Rectal smooth muscle tissue (tissue), 1 donor: ENCODE measurements around the gene CARD9.

ENCODE experiments used
- H3K27ac ChIP-seq: one replicate; pipeline ENCODE4 v1.7.0; 2013; ENCODE audit warnings: low read depth, low read length, inconsistent platforms
- H3K27me3 ChIP-seq: one replicate; pipeline ENCODE4 v1.7.0; 2013; ENCODE audit warnings: low read length; ENCODE audit not compliant: control insufficient read depth, insufficient read depth
- H3K36me3 ChIP-seq: one replicate; pipeline ENCODE4 v1.7.0; 2013; ENCODE audit warnings: low read length; ENCODE audit not compliant: control insufficient read depth, insufficient read depth
- H3K4me1 ChIP-seq: one replicate; pipeline ENCODE4 v1.7.0; 2013; ENCODE audit warnings: low read length; ENCODE audit not compliant: control insufficient read depth, insufficient read depth
- H3K4me3 ChIP-seq: one replicate; pipeline ENCODE4 v1.7.0; 2013; ENCODE audit warnings: low read length
- H3K9ac ChIP-seq: one replicate; pipeline ENCODE4 v1.7.0; 2013; ENCODE audit warnings: low read length

CARD9 gene

GRCh38 chr9:136387217-136387616 lies 13.7 kb upstream of the CARD9 start:
- Histone ChIP-seq H3K27me3 (no peaks in the 10 kb centered on the region), H3K4me3 (no peak overlapping the region), H3K36me3 (peaks cover 15% of the 10 kb centered on the region), H3K4me1 (no peaks in the 10 kb centered on the region), H3K9ac (no peak overlapping the region), H3K27ac (no peak overlapping the region)

DNA sequence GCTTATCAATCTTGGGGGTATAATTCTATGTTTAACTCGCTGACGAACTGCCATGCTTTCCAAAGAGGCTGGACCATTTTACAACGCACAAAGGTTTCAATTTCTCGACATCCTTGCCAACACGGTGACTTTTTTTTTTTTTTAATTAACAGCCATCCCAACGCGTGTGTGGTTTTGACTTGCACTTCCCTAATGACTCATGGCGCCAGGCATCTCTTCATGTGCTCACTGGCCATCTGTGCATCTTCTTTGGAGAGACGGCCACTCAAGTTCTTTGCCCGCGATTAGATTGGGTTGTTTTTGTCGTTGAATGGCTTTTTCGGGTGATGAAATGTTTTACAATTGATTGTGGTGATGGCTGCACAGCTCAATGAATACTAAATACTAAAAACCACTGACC lies 12.5 kb upstream of the CARD9 start:
- Histone ChIP-seq H3K4me1 (no peaks in the 10 kb centered on the region), H3K27ac (no peak overlapping the region), H3K4me3 (no peak overlapping the region), H3K9ac (no peak overlapping the region), H3K27me3 (no peaks in the 10 kb centered on the region), H3K36me3 (peaks cover 8% of the 10 kb centered on the region)

- Histone ChIP-seq H3K4me3 (no peak overlapping the region), H3K27me3 (no peaks in the 10 kb centered on the region), H3K27ac (no peak overlapping the region), H3K9ac (no peak overlapping the region), H3K4me1 (no peaks in the 10 kb centered on the region), H3K36me3 (peaks cover 8% of the 10 kb centered on the region)
Measured at GRCh38 chr9:136385015-136385414, 11.5 kb upstream of the CARD9 start.

DNA sequence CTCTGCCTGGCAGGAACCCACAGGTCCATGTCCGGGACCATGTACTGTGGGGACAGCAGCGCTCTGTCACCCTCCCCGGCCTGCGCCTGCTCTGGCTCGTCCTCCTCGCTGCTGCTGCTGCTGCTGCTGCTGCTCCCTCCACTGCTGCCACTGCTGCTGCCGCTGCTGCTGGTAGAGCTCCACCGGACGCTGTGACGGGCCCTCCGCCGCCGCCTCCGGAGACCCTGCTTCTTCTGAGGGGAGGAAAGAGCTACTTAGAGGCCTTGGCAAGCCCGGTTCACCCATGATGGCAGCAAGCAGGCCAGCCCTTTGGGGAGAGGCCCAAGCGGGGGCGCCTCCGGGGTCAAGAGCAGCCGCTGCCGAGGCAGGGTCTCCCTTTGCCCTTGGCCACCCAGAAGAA lies 10.0 kb upstream of the CARD9 start:
- Histone ChIP-seq H3K9ac (no peak overlapping the region), H3K4me1 (no peaks in the 10 kb centered on the region), H3K4me3 (no peak overlapping the region), H3K27me3 (no peaks in the 10 kb centered on the region), H3K36me3 (peaks cover 8% of the 10 kb centered on the region), H3K27ac (no peak overlapping the region)

- Histone ChIP-seq H3K36me3 (peaks cover 8% of the 10 kb centered on the region), H3K4me3 (no peak overlapping the region), H3K9ac (no peak overlapping the region), H3K27me3 (no peaks in the 10 kb centered on the region), H3K27ac (no peak overlapping the region), H3K4me1 (no peaks in the 10 kb centered on the region)
Measured at GRCh38 chr9:136381966-136382513, 8.6 kb upstream of the CARD9 start.

DNA sequence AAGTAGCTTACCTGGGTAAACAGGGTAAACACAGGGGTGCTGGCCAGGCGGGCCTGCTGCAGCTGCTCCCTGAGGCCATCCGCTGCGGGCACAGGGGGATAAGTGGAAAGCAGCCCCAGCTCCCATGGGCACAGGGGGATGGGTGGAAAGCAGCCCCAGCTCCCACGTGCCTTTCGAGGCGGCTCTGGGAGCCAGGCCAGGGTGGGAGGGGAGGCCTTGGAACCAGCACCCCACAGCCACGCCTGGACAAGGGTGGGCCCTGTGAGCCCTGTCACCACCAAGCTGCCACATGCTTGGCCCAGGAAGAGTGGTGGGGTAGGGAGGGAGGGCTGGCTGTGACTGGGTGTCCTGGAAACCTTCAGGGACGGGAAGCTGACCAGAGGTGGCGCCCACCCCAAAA lies 7.8 kb upstream of the CARD9 start:
- Histone ChIP-seq H3K27me3 (no peaks in the 10 kb centered on the region), H3K9ac (no peak overlapping the region), H3K4me1 (no peaks in the 10 kb centered on the region), H3K4me3 (no peak overlapping the region), H3K27ac (no peak overlapping the region), H3K36me3 (peaks cover 8% of the 10 kb centered on the region)

DNA sequence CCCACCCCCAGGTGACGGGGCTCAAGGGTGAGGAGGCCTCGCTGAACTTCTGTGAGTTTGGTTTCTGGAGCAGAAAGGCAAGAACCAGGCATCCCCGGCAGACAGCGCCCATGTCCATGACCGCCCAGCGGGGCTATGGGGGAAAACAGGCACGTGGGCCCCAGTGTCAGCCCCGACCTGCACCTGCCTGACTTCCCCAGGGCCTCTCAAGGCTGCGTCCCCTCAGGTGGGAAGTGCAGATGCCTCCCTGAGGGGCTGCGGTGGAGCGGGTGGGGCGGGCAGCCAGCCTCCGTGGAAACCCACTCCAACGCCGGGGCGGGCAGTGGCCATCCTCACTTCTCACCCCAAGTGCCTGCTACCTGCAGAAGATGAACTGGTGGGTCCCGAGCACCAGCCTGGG lies 6.9 kb upstream of the CARD9 start:
- Histone ChIP-seq H3K4me3 (no peak overlapping the region), H3K27me3 (no peaks in the 10 kb centered on the region), H3K4me1 (no peaks in the 10 kb centered on the region), H3K36me3 (peaks cover 8% of the 10 kb centered on the region), H3K27ac (no peak overlapping the region), H3K9ac (no peak overlapping the region)

DNA sequence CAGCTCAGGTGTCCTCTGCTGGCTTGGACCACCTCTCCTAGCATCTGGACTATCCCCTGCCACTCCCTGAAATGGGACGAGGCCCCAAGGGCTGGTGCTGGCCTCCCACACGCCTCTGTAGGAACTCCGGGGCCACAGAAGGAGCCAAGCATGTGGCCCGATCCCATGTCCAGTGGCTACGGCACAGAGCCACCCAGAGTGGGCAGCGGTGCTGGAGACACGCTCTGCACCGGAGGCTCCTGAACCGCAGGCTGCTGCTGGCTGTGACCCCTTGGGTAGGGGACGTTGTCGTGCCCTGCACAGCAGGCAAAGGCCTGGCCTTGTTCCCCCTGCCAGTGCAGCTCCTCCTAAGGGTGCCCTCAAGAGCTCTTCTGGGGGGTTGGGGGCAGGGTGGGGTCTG lies 6.4 kb upstream of the CARD9 start:
- peaks cover 8% of the 10 kb centered on the region for H3K36me3 ChIP-seq
- no peaks in the 10 kb centered on the region for H3K27me3 ChIP-seq
- H3K27ac ChIP-seq = no peak overlapping the region
- H3K4me3 ChIP-seq = no peak overlapping the region
- H3K4me1 ChIP-seq = no peaks in the 10 kb centered on the region
- no peak overlapping the region for H3K9ac ChIP-seq

DNA sequence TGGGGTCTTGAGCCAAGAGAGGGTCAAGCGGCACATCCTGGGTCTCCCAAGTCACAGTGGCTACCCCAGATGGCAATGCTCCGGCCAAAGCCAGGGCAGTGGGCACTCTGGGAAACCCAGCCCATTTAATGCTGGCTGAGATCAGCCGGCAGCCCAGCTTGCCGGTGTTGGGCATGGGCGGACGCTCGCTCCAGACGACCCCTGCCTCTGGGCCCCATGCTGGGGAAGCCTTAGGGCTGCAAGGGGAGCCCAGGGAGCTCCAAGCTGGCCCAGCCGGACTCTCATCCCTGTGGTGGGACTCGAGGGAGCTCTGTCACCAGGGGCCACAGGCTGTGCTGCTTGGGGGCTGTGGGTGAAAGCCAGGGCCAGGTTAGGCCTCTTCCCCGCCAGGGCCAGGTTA lies 5.9 kb upstream of the CARD9 start:
- no peaks in the 10 kb centered on the region for H3K4me1 ChIP-seq
- H3K36me3 ChIP-seq = peaks cover 8% of the 10 kb centered on the region
- H3K9ac ChIP-seq = no peak overlapping the region
- no peak overlapping the region for H3K27ac ChIP-seq
- no peak overlapping the region for H3K4me3 ChIP-seq
- H3K27me3 ChIP-seq = no peaks in the 10 kb centered on the region

GRCh38 chr9:136379003-136379287 lies 5.5 kb upstream of the CARD9 start:
- no peaks in the 10 kb centered on the region for H3K4me1 ChIP-seq
- H3K9ac ChIP-seq = no peak overlapping the region
- no peak overlapping the region for H3K4me3 ChIP-seq
- no peak overlapping the region for H3K27ac ChIP-seq
- peaks cover 8% of the 10 kb centered on the region for H3K36me3 ChIP-seq
- H3K27me3 ChIP-seq = no peaks in the 10 kb centered on the region

- no peaks in the 10 kb centered on the region for H3K4me1 ChIP-seq
- peaks cover 8% of the 10 kb centered on the region for H3K36me3 ChIP-seq
- no peak overlapping the region for H3K4me3 ChIP-seq
- no peaks in the 10 kb centered on the region for H3K27me3 ChIP-seq
- no peak overlapping the region for H3K9ac ChIP-seq
- H3K27ac ChIP-seq = no peak overlapping the region
Measured at GRCh38 chr9:136378170-136379002, 4.9 kb upstream of the CARD9 start.

DNA sequence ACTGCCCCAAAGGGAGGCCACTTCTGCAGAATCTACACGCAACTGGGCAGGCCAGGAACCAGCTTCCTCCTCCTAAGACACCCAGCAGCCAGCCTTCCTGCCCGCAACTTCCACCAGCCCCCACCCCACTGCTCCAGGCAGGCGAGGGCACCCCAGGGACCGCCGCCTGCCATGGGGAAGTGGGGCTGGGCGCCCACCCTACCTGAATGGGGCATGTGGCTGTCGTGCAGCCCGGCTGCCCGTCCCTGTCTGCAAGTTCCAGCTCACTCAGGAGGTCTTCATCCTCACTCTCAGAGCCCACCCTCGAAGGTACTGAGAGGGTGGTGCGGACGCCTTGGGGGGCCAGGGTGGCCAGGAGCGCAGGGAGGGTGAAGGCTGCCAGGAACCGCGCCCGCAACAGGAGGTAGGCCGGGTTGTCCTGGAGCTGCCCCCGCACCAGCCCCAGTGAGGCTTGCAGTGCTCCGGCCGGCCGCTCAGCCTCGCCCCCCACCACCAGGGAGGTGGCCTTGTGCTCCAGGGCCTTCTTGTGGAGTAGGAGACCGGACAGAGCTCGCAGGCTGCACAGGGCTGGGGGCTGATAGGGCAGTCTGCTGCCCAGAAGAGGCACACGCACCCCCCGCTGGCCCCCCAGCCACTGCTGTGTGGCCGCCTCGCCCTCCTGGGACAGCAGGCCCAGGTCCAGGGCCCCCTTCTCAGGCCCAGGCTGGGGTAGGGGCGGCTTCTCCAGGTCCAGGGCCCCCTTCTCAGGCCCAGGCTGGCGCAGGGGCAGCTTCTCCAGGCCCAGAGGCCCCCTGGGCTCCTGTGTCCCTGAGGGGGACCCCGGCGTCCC lies 4.1 kb upstream of the CARD9 start:
- Histone ChIP-seq H3K36me3 (peaks cover 7% of the 10 kb centered on the region), H3K27me3 (no peaks in the 10 kb centered on the region), H3K9ac (no peak overlapping the region), H3K4me3 (no peak overlapping the region), H3K4me1 (peaks cover 2% of the 10 kb centered on the region), H3K27ac (no peak overlapping the region)
